Esophagus mucosa (tissue), 1 donor: Measurements from ENCODE around the gene IGF2BP2. TPM values are rescaled to one million over a fixed set of nuclear protein-coding genes. Genes with fewer than 3 reads are reported as not detected.
"Not testable (repeated sequence)": the region's sequence is repeated elsewhere in the genome, so short reads cannot be mapped to it uniquely, and the experiment has no call there.

ENCODE experiments used
- ATAC-seq: fragments of 200-7000 bp; cut with Tn5 transposase; one replicate; pipeline ENCODE4 v1.9.1; 2020
- total RNA-seq: library from RNA; stranded (reverse); gene quantifications from one replicate; pipeline ENCODE4 v1.2.4, GENCODE V29; 2023
- donor health status: DM: yes; HTN: yes; CAD: no.

The IGF2BP2 gene
- total RNA-seq, 1 donor from 2014 or later = 4.9 TPM

DNA sequence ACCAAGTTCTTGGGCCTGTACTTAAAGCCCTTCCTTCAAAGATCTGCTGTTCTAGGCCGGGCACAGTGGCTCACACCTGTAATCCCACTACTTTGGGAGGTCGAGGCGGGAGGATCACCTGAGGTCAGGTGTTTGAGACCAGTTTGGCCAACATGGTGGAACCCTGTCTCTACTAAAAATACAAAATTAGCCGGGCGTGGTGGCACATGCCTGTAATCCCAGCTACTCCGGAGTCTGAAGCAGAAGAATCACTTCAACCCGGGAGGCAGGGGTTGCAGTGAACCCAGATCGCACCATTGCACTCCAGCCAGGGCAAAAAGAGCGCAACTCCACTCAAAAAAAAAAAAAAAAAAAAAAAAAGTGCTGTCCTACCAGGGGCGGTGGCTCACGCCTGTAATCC lies 186.2 kb downstream of the IGF2BP2 start:
- not testable (repeated sequence) for ATAC-seq

DNA sequence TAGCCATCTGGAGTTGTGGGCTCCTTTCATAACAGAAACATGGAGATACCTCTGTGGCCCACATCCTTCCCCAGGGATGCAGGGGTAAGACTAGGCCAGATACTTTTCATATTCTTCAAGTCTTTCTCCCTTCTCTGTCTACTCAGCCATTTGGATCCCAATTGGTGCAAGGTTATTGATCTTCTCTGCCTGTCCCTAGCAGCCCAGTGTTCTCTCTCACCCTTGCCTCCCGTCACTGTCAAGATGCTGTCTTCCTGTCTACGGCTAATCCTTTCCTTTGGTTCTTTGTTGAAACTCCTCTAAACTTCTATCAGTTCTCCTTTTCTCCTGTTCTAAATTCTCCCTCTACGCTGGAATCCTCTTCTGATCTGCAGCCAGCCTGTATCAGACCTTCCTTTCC lies 187.5 kb downstream of the IGF2BP2 start:
- ATAC-seq = no peak

GRCh38 chr3:185632996-185633395 lies 191.8 kb downstream of the IGF2BP2 start:
- no peak for ATAC-seq

- ATAC-seq = no peak
Observed at GRCh38 chr3:185631508-185632206, 193.2 kb downstream of the IGF2BP2 start.

DNA sequence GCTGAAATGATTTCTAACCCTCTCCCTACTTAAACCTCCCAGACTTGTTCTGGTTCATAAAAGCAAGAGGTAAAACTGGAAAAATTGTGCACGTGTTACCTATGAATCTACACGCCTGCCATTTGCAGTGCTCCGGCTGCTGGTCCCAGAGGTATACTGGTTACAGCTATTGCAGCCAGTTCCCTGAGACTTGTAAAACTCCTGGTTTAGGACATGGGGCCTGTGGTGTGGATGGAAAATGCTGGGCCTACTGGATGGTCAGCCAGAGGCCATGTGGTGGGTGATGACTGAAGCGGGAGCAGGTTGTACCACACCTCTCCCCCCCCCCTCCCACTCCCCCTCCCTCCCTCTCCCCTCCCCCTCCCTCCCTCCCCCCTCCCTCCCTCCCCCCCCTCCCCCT lies 193.7 kb downstream of the IGF2BP2 start:
- no peak for ATAC-seq

- ATAC-seq = no peak
Observed at GRCh38 chr3:185630182-185630622, 194.6 kb downstream of the IGF2BP2 start.

DNA sequence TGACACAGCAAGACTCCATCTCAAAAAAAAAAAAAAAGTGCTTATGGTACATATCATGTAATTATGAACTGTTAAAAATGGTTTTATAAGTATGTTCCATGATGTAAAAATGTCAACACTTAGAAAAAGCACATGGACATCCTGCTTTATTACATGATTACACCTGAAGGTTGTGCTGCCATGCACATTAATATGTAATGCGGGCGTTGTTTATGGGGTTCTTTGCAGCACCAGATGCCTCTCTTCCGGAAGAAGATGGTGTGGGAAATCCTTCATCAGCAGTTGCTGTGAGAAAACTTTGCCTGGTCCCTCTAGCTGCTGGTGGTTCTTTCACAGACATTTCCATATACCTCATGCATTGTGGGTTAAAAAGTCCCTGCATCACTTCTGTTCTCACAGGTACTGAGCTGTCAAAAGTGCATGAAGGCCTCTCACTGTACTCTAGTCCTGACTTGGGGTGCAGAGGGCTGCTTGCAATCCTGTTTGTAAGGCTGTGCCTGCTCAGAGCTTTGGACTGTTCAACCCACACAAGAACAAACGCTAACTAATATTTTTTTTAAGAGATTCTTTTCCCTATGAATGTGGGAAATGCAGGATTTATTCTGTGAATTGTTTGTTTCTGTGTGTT lies 195.2 kb downstream of the IGF2BP2 start:
- ATAC-seq = no peak

DNA sequence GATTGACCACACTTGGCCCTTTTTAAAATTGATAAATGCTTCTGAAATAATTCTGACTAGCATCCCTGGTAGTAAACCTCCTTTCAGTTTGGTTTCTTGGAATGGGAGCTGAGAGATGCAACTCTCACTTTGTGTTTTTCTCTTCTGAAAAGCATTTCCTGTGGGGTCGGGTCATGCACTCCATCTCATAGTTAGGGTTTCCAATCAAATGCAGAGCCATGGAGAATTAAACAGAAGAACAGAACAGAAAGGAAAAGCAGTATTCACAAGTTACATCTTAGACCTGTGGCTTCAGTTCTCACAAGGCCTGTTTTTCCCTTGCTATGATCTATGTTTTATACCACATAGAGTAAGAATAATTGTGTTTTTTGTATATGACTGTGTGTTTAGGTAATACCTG lies 199.1 kb downstream of the IGF2BP2 start:
- ATAC-seq = no peak

GRCh38 chr3:185623939-185624665 lies 200.7 kb downstream of the IGF2BP2 start:
- ATAC-seq = no peak

DNA sequence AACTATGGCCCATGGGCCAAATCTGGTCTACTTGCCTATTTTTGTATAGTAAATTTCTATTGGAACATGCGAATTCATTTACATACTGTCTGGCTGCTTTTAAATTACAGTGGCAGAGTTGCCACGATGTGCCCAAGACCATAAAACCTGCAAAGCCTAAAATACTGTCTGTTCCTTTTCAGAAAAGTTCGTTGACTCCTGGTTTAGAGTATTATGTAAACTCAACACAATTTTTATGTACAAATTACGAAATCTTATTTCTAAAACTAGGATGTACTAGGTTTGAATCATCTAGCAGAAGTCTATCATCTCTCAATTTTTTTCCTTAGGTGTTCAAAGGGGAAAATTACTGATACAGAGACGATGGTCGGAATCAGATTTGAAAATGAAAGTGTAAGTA lies 211.8 kb downstream of the IGF2BP2 start:
- ATAC-seq = no peak

GRCh38 chr3:185606196-185606595 lies 218.6 kb downstream of the IGF2BP2 start:
- no peak for ATAC-seq

DNA sequence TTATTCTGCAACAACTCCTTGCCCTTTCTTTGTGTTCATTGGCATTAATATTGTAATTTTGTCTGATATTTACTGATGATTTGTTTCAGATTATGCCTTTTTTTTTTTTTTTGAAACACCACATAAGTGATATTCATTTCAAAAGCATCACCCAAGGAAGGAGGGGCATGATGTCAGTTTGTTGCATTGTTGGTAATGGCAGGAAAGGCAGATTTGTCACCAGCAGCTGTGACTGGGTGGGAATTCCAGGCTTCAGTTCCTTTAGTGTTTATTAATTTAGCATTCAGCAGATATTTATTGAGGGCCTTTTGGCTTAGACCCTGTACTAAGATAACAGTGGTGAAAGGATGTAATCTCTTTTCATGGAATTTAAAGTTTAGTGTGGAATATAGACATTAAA lies 219.3 kb downstream of the IGF2BP2 start:
- ATAC-seq = no peak

GRCh38 chr3:185595526-185595925 lies 229.3 kb downstream of the IGF2BP2 start:
- ATAC-seq = no peak

- ATAC-seq = no peak
Observed at GRCh38 chr3:185594073-185594472, 230.8 kb downstream of the IGF2BP2 start.

Other genes starting within 250 kb of the IGF2BP2 start
- gene SENP2, start 238.7 kb downstream of the IGF2BP2 start, total RNA-seq = 24.2 TPM
- gene TRA2B, start 113.0 kb upstream of the IGF2BP2 start, total RNA-seq = 86.0 TPM